ENCODE measurements around the gene TMEM19.

TMEM19 gene

DNA sequence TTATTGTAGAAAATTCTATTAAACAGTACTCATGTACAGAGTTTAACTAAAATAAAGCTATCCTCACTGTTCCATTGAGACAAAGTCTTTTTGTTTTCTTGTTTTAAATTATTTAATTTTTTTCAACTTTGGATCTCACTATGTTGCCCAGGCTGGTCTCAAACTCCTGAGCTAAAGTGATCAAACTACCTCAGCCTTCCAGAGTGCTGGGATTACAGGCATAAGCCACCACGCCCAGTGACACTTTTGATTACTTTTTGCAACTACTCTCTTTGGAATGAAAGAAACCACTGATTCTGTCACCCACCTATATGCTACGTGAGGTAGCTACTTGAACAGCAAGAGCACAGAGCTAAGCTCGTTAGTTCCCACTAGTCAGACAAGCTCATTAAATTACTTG, 39.4 kb upstream of the TMEM19 start:
- Histone ChIP-seq H3K36me3 (ENCODE audit: insufficient read depth, low read length) (peaks cover 94% of the 10 kb centered on the region), H3K9ac (ENCODE audit: insufficient read length) (no peak overlapping the region), H3K9me3 (ENCODE audit: low read depth, low read length) (no peaks in the 10 kb centered on the region), H3K27ac (no peak overlapping the region), H3K4me3 (no peak overlapping the region)
- TF ChIP-seq POLR2AphosphoS5 (IDR thresholded peaks at IDR 0.05; ENCODE audit: borderline replicate concordance, low read depth, low read length): no peak
- TF ChIP-seq FOXP2 (optimal IDR thresholded peaks at IDR 0.05; ENCODE audit: control extremely low read depth, extremely low read length, insufficient read depth): no peak
- TF ChIP-seq EZH2 (IDR thresholded peaks at IDR 0.05): no peak
- DNase-seq (ENCODE audit: low read depth, low spot score): no peak

DNA sequence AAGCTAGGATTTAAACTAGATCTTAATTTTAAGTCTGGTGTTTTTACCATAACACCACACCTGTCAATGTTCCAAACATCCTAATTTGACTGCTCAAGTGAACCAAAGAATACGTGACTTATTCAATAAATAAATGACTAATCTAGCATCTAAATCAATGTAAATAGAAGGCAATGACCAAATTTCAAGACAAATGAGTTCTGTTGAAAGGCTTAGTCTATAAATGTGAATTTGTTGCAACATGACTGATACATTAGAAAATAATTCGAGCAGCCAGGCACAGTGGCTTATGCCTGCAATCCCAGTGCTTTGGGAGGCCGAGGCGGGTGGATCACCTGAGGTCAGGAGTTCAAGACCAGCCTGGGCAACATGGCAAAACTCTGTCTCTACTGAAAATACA, 37.3 kb upstream of the TMEM19 start:
- no peak for DNase-seq (ENCODE audit: low read depth, low spot score)
- Histone ChIP-seq H3K4me3 (no peak overlapping the region), H3K9me3 (ENCODE audit: low read depth, low read length) (peaks cover 5% of the 10 kb centered on the region; the same call in 1 of the 2 replicates), H3K27ac (no peak overlapping the region), H3K36me3 (ENCODE audit: insufficient read depth, low read length) (peaks cover 95% of the 10 kb centered on the region), H3K9ac (ENCODE audit: insufficient read length) (no peak overlapping the region)
- TF ChIP-seq FOXP2 (optimal IDR thresholded peaks at IDR 0.05; ENCODE audit: control extremely low read depth, extremely low read length, insufficient read depth): no peak
- TF ChIP-seq POLR2AphosphoS5 (IDR thresholded peaks at IDR 0.05; ENCODE audit: borderline replicate concordance, low read depth, low read length): no peak
- TF ChIP-seq EZH2 (IDR thresholded peaks at IDR 0.05): no peak

DNA sequence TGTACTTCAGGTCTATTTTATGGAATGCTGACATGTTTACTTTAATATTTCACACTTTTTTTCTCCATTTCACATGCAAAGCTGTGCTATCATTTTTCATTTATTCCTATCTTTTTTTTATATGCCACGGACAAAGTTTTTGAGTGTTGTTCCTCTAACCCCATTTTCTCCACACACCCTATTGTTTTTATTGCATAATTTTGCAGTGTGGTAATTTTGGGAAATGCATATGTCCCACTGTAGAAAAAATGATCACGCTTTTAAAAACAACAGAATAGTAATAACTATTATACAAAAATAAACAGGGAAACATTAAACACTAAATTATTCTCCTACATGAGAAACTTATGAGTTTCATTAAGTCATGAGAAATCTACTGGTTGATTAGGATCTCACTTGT, 36.5 kb upstream of the TMEM19 start:
- peaks cover 95% of the 10 kb centered on the region for H3K36me3 ChIP-seq (ENCODE audit: insufficient read depth, low read length)
- no peak for TF ChIP-seq EZH2 (IDR thresholded peaks at IDR 0.05)
- no peak for TF ChIP-seq POLR2AphosphoS5 (IDR thresholded peaks at IDR 0.05; ENCODE audit: borderline replicate concordance, low read depth, low read length)
- TF ChIP-seq FOXP2 (optimal IDR thresholded peaks at IDR 0.05; ENCODE audit: control extremely low read depth, extremely low read length, insufficient read depth): no peak
- peaks cover 5% of the 10 kb centered on the region; the same call in 1 of the 2 replicates for H3K9me3 ChIP-seq (ENCODE audit: low read depth, low read length)

DNA sequence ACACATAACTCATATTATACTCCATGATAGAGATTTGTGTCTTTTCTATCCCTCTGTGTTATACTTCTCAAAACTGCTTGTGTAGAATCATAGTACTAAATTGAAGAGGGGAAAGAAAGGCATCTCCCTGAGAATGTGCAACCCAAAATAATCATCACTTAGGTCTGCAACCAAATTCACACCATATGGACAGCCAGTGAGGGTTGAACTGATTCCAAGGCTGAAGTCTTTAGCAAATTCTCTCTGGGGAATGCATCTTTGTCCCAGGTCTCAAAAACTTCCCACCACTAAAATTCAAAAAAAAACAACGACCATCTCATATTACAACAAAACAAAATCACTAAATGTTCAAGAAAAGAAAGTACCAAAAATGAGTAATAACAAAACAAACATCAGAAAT, 33.2 kb upstream of the TMEM19 start:
- Histone ChIP-seq H3K36me3 (ENCODE audit: insufficient read depth, low read length) (peaks cover 90% of the 10 kb centered on the region), H3K9me3 (ENCODE audit: low read depth, low read length) (peaks cover 5% of the 10 kb centered on the region; the same call in 1 of the 2 replicates), H3K4me3 (no peak overlapping the region), H3K27ac (no peak overlapping the region), H3K9ac (ENCODE audit: insufficient read length) (no peak overlapping the region)
- TF ChIP-seq EZH2 (IDR thresholded peaks at IDR 0.05): no peak
- no peak for TF ChIP-seq FOXP2 (optimal IDR thresholded peaks at IDR 0.05; ENCODE audit: control extremely low read depth, extremely low read length, insufficient read depth)
- TF ChIP-seq POLR2AphosphoS5 (IDR thresholded peaks at IDR 0.05; ENCODE audit: borderline replicate concordance, low read depth, low read length): no peak
- DNase-seq (ENCODE audit: low read depth, low spot score): no peak

More for the DNA sequence above, 36.5 kb upstream of the TMEM19 start:
- Histone ChIP-seq H3K9ac (ENCODE audit: insufficient read length) (no peak overlapping the region), H3K27ac (no peak overlapping the region), H3K4me3 (no peak overlapping the region)
- DNase-seq (ENCODE audit: low read depth, low spot score): no peak

DNA sequence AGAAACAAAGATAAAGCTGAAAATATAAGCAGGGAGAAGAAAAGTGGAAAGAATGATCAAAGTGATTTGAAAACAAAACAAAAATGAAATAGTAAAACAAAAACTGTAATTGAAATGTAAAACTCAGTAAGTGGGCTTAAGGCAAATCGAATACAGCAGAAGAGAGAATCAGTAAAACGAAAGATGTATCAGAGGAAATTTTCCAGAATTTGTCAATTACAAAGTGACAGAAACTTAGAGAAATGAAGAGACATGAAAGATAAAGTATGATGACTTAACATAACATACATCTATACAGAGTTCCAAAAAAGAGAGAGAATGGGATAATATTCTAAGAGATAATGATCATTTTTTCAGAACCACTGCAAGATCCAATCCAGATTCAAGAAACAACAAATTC, 32.7 kb upstream of the TMEM19 start:
- Histone ChIP-seq H3K9ac (ENCODE audit: insufficient read length) (no peak overlapping the region), H3K9me3 (ENCODE audit: low read depth, low read length) (peaks cover 5% of the 10 kb centered on the region; the same call in 1 of the 2 replicates), H3K27ac (no peak overlapping the region), H3K4me3 (no peak overlapping the region), H3K36me3 (ENCODE audit: insufficient read depth, low read length) (peaks cover 91% of the 10 kb centered on the region)
- no peak for DNase-seq (ENCODE audit: low read depth, low spot score)
- TF ChIP-seq POLR2AphosphoS5 (IDR thresholded peaks at IDR 0.05; ENCODE audit: borderline replicate concordance, low read depth, low read length) (no peak), FOXP2 (optimal IDR thresholded peaks at IDR 0.05; ENCODE audit: control extremely low read depth, extremely low read length, insufficient read depth) (no peak), EZH2 (IDR thresholded peaks at IDR 0.05) (no peak)

DNA sequence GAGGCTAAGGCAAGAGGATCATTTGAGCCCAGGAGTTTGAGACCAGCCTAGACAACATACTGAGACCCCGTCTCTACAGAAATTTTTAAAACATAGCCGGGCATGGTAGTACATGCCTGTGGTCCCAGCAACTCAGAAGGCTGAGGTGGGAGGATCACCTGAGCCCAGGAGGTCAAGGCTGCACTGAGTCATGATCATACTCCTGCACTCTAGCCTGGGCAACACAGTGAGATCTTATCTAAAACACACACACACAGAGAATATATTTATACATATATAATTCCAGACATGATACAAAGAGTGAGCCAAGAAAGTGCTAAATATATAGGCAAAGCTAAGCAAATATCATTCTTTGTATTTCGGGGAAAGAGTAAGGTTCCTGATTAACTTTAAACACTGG, 31.7 kb upstream of the TMEM19 start:
- Histone ChIP-seq H3K9me3 (ENCODE audit: low read depth, low read length) (peaks cover 5% of the 10 kb centered on the region; the same call in 1 of the 2 replicates), H3K4me3 (no peak overlapping the region), H3K36me3 (ENCODE audit: insufficient read depth, low read length) (peaks cover 94% of the 10 kb centered on the region), H3K9ac (ENCODE audit: insufficient read length) (no peak overlapping the region), H3K27ac (no peak overlapping the region)
- TF ChIP-seq EZH2 (IDR thresholded peaks at IDR 0.05) (no peak), POLR2AphosphoS5 (IDR thresholded peaks at IDR 0.05; ENCODE audit: borderline replicate concordance, low read depth, low read length) (no peak), FOXP2 (optimal IDR thresholded peaks at IDR 0.05; ENCODE audit: control extremely low read depth, extremely low read length, insufficient read depth) (no peak)
- no peak for DNase-seq (ENCODE audit: low read depth, low spot score)

DNA sequence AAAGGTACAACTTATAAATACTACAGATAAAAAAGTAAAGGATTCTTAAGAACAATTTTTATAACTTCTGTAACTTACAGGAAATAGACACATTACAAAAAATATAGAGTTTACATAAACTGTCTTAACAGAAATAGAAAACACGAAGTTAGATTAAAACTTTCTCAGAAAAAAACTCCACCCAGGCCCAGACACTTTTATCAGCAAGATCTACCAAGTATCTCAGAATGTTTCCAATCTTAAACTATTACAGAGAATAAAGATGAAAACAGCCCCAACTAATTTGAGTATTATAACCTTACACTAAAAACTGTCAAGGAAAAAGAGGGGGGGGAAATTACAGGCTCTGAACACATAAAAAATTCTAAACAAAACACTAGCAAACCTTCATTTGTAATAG, 30.4 kb upstream of the TMEM19 start:
- TF ChIP-seq EZH2 (IDR thresholded peaks at IDR 0.05) (no peak), FOXP2 (optimal IDR thresholded peaks at IDR 0.05; ENCODE audit: control extremely low read depth, extremely low read length, insufficient read depth) (no peak), POLR2AphosphoS5 (IDR thresholded peaks at IDR 0.05; ENCODE audit: borderline replicate concordance, low read depth, low read length) (no peak)

DNA sequence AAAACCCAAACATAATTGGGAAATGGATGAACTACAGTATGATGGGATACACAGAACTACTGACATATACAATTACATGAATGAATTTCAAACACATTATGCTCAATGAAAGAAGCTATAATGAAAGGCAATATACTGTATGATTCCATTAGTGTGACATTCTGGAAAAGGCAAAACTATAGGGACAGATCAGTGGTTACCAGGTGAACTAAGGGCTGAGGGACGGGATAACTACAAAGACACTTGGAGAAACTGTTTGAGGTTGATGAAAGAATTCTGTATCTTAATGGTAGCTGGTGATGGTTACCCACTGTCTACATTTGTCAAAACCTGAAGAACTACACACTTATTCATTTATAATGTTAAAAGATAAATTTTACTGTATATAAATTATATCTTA, 30.0 kb upstream of the TMEM19 start:
- H3K9ac ChIP-seq (ENCODE audit: insufficient read length): no peak overlapping the region
- DNase-seq (ENCODE audit: low read depth, low spot score): no peak
- H3K4me3 ChIP-seq: no peak overlapping the region
- H3K36me3 ChIP-seq (ENCODE audit: insufficient read depth, low read length): peaks cover 91% of the 10 kb centered on the region
- no peak overlapping the region for H3K27ac ChIP-seq
- TF ChIP-seq FOXP2 (optimal IDR thresholded peaks at IDR 0.05; ENCODE audit: control extremely low read depth, extremely low read length, insufficient read depth) (no peak), POLR2AphosphoS5 (IDR thresholded peaks at IDR 0.05; ENCODE audit: borderline replicate concordance, low read depth, low read length) (no peak), EZH2 (IDR thresholded peaks at IDR 0.05) (no peak)
- peaks cover 5% of the 10 kb centered on the region; the same call in 1 of the 2 replicates for H3K9me3 ChIP-seq (ENCODE audit: low read depth, low read length)

More for the DNA sequence above, 30.4 kb upstream of the TMEM19 start:
- Histone ChIP-seq H3K9me3 (ENCODE audit: low read depth, low read length) (peaks cover 5% of the 10 kb centered on the region; the same call in 1 of the 2 replicates), H3K9ac (ENCODE audit: insufficient read length) (no peak overlapping the region), H3K27ac (no peak overlapping the region), H3K36me3 (ENCODE audit: insufficient read depth, low read length) (peaks cover 94% of the 10 kb centered on the region), H3K4me3 (no peak overlapping the region)
- no peak for DNase-seq (ENCODE audit: low read depth, low spot score)

DNA sequence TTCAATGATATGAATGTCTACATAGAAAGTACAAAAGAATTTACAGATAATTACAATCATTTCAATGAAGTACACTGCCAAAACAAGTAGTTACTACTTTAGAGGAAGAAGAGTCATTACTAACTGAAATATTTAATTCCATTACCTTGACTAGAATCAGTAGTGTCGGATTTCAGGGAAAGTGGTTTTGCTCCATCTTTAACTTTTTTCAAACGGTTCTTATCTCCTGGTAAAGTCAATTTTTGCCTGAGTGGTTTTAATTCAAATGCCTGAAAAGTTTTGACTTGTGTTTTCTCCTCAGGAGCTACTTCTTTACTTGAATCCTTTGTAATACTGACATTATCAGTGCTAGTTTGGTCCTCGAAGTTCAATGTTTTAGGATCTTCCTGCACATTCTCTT, 29.1 kb upstream of the TMEM19 start:
- Histone ChIP-seq H3K36me3 (ENCODE audit: insufficient read depth, low read length) (peaks cover 83% of the 10 kb centered on the region), H3K4me3 (no peak overlapping the region), H3K9me3 (ENCODE audit: low read depth, low read length) (peaks cover 5% of the 10 kb centered on the region; the same call in 1 of the 2 replicates), H3K27ac (no peak overlapping the region), H3K9ac (ENCODE audit: insufficient read length) (no peak overlapping the region)
- no peak for TF ChIP-seq FOXP2 (optimal IDR thresholded peaks at IDR 0.05; ENCODE audit: control extremely low read depth, extremely low read length, insufficient read depth)
- no peak for TF ChIP-seq POLR2AphosphoS5 (IDR thresholded peaks at IDR 0.05; ENCODE audit: borderline replicate concordance, low read depth, low read length)
- no peak for TF ChIP-seq EZH2 (IDR thresholded peaks at IDR 0.05)
- DNase-seq (ENCODE audit: low read depth, low spot score): no peak

All from SK-N-MC (cell line).